ES-I3 (cell line): ENCODE results near the gene SOCS1.

Experiments used
- H3K36me3 ChIP-seq: 2 replicates; pipeline ENCODE4 v1.6.1; 2013; ENCODE audit warnings: mild to moderate bottlenecking, low read length, control low read depth, moderate library complexity; ENCODE audit not compliant: insufficient read depth
- H3K4me1 ChIP-seq: 2 replicates; pipeline ENCODE4 v1.6.1; 2013; ENCODE audit warnings: mild to moderate bottlenecking, control low read depth, low read length; ENCODE audit not compliant: insufficient read depth
- H3K9ac ChIP-seq: 2 replicates; pipeline ENCODE4 v1.6.1; 2013; ENCODE audit warnings: low read depth, mild to moderate bottlenecking, low read length, moderate library complexity
- H3K9me3 ChIP-seq: 2 replicates; pipeline ENCODE4 v1.6.1; 2013; ENCODE audit warnings: mild to moderate bottlenecking, low read length, moderate library complexity; ENCODE audit not compliant: control insufficient read depth, insufficient read depth

SOCS1 gene

DNA sequence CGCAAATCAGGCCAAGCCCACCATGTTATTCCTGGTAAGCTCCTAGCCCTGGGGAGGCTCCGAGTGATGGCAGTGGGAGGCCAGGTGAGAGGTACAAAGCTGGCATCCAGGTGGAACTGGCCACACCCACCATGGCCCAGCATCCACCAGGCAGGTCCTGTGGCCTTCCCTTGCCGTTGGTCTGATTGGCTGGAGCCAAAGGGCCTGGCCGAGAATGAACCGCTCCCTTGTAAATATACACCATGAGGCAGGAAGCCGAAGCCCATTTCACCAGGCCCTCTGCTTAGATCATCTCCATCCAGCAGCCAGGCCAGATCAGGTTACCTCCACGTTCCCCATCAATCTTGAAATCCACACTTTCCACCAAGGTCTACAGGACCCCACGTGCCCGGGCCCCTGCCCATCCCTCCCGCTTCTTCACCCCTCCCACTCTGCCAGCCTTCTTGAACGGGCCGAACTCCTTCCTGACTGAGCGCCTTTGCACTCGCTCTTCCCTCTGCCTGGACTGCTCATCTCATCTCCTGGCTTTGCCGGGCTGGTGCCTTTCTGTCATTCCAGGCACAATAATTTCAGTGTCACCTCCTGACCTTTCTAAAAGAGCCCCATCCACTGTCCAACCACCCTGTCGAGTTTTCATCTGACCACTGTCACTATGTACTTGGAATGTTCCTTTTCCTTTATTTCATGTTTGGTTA lies 5.8 kb downstream of the SOCS1 start:
- no peaks in the 10 kb centered on the region for H3K9me3 ChIP-seq
- peaks cover 11% of the 10 kb centered on the region for H3K4me1 ChIP-seq
- no peak overlapping the region for H3K9ac ChIP-seq
- H3K36me3 ChIP-seq, result peaks cover 11% of the 10 kb centered on the region

DNA sequence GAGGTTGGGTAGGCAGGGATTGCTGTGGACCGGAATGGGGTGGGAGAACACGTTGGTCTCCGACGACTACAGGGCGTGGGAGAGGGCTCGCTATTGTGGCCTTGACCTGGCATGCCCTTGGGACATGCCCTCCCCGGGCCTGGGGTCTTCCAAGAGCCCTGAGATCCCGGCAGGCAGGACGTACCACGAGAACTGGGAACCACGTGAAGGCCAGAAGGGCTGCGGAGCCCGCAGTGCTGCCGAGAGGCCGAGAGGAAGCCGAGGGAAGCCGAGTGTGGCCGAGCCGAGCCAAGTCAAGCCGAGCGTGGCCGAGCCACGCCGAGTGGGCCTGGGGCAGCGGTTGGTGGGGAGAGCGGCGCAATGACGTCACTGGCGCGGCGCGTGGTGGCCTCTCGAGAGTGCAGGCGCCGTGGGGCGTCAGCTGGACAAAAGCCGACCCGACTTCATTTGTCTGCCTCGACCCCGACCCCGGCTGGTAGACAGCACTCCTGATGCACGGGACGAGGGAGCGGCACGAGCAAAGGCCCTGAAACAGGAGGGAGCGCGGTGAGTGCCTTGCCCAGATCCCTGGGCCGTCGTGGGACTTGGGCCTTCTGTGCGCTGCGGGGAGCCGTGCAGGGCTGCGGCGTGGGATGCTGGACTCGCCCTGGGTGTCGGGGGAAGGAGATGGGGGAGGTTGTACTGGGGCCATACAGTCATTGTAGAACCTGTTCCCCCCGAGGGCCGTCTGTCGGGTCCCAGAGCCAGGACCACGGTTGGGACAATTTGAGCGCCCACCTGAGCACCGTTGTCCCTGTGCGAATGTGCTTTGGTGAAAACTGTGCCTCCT lies 6.6 kb downstream of the SOCS1 start:
- Histone ChIP-seq H3K9me3 (no peaks in the 10 kb centered on the region), H3K9ac (no peak overlapping the region), H3K36me3 (peaks cover 5% of the 10 kb centered on the region), H3K4me1 (peaks cover 11% of the 10 kb centered on the region)

DNA sequence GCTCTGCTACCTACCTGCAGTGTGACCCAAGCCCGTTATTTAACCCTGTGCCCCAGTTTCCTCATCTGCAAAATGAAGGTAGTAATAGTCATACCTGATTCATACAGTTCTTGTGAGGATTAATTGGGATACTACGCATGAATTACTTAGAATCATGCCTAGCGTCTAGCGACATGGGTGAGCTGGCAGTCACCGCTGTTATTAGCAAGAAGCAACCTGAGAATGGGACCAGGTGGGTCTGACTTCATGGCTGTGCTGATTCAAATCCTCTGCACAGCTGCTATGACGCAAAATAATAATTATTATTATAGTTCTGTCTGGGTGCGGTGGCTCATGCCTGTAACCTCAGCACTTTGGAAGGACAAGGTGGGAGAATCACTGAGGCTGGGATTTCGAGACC lies 7.9 kb downstream of the SOCS1 start:
- Histone ChIP-seq H3K9ac (no peak overlapping the region), H3K9me3 (no peaks in the 10 kb centered on the region), H3K4me1 (peaks cover under 1% of the 10 kb centered on the region; the same call in 1 of the 2 replicates), H3K36me3 (peaks cover under 1% of the 10 kb centered on the region; the same call in 1 of the 2 replicates)

DNA sequence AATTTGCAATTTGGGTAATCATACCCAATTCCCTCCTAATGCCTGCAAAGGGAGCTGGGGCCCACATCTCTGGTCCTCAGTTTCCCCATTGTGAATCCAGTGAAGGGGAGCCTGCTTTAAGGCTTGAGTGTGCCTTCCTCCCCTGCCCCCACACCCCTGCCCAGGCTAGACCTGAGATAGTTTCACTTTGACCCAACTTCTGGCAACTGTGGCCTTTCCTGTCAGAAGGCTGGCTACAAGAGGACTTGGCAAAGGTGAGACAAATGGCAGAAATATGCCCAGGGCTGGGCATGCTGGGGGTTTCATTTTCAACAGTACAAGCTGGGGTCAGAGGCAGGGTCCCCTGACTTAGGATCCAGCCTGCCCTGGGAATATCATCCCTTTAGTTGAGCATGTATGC lies 10.0 kb downstream of the SOCS1 start:
- H3K9ac ChIP-seq, result no peak overlapping the region
- H3K4me1 ChIP-seq, result no peaks in the 10 kb centered on the region
- no peaks in the 10 kb centered on the region for H3K9me3 ChIP-seq
- no peaks in the 10 kb centered on the region for H3K36me3 ChIP-seq

GRCh38 chr16:11245222-11245737 lies 10.7 kb downstream of the SOCS1 start:
- no peak overlapping the region for H3K9ac ChIP-seq
- H3K36me3 ChIP-seq, result no peaks in the 10 kb centered on the region
- no peaks in the 10 kb centered on the region for H3K9me3 ChIP-seq
- no peaks in the 10 kb centered on the region; the same call in 1 of the 2 replicates for H3K4me1 ChIP-seq

DNA sequence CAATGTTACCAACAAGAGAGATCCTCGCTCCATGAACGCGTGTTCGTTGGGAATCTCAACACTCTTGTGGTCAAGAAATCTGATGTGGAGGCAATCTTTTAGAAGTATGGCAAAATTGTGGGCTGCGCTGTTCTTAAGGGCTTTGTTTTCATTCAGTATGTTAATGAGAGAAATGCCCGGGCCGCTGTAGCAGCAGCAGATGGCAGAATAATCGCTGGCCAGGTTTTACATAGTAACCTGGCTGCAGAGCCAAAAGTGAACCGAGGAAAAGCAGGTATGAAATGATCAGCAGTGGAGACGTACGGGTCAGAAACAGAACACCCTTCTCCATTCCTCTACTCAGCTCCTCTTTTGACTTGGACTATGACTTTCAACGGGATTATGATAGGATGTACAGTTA lies 13.3 kb downstream of the SOCS1 start:
- H3K9me3 ChIP-seq, result no peaks in the 10 kb centered on the region
- no peak overlapping the region for H3K9ac ChIP-seq
- H3K4me1 ChIP-seq, result no peaks in the 10 kb centered on the region; the same call in 1 of the 2 replicates
- no peaks in the 10 kb centered on the region for H3K36me3 ChIP-seq

DNA sequence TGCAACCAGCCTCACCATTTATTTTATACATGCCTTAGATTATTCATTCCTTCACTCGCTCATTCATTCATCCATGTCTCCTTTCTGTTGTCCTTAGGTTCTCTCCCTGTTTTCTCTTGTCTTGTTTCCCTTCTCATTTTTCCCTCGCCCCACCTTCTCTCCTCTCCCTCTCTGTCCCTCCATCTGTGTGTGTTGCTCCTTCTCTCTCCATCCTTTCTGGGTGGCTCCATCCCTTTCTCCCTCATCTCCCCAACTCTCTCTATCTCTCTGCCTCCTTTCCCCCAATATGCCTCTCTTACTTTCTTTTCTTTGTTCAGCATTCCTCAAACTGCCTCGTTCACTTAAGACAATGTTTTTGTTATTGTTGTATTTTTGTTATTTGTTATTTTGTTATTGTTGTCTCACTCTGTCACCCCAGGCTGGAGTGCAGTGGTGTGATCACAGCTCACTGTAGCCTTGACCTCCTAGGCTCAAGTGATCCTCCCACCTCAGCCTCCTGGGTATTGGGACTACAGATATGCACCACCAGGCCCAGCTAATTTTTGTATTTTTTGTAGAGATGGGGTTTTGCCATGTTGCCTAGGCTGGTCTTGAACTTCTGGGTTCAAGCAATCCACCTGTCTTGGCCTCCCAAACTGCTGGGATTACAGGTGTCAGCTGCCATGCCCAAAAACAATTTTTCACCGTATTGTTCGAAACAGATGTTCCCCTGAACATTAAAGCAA lies 14.4 kb downstream of the SOCS1 start:
- no peaks in the 10 kb centered on the region; the same call in 1 of the 2 replicates for H3K4me1 ChIP-seq

DNA sequence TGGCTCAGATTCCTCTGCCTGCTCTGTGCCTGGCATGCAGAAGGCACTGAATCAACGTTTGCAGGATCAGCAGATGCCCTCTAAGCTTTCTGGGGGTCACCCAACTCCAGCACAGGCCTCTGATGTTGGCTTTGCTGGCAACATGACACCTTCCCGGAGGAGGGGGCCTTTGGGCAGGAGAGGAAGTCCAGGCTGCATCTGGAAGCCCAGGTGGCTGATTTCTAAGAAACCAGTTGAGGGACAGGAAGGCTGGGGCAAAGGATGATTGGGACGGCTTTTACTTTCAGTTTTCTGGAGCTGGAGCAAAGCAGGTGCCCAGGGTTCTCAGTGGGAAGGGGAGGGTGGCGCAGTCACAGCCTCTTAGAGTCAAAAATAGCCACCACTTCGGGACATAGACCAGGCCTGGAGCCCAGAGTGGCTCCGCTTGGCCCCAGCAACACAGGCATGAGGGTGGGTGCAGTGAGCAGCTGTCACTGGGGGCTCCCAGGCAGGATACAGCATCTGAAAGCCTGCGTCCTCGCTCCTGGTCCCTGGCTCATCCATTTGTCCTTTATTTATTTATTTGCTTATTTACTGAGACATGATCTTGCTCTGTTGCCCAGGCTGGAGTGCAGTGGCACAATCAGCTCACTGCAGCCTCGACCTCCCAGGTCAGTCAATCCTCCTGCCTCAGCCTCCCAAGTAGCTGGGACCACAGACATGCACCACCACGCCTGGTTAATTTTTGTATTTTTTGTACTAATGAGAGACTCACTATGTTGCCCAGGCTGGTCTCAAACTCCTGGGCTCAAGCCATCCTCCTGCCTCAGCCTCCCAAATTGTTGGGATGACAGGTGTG lies 15.1 kb downstream of the SOCS1 start:
- H3K36me3 ChIP-seq, result no peaks in the 10 kb centered on the region
- H3K9ac ChIP-seq, result no peak overlapping the region
- H3K9me3 ChIP-seq, result no peaks in the 10 kb centered on the region
- H3K4me1 ChIP-seq, result no peaks in the 10 kb centered on the region; the same call in 1 of the 2 replicates

More for the DNA sequence above, 14.4 kb downstream of the SOCS1 start:
- Histone ChIP-seq H3K9ac (no peak overlapping the region), H3K36me3 (no peaks in the 10 kb centered on the region), H3K9me3 (no peaks in the 10 kb centered on the region)

DNA sequence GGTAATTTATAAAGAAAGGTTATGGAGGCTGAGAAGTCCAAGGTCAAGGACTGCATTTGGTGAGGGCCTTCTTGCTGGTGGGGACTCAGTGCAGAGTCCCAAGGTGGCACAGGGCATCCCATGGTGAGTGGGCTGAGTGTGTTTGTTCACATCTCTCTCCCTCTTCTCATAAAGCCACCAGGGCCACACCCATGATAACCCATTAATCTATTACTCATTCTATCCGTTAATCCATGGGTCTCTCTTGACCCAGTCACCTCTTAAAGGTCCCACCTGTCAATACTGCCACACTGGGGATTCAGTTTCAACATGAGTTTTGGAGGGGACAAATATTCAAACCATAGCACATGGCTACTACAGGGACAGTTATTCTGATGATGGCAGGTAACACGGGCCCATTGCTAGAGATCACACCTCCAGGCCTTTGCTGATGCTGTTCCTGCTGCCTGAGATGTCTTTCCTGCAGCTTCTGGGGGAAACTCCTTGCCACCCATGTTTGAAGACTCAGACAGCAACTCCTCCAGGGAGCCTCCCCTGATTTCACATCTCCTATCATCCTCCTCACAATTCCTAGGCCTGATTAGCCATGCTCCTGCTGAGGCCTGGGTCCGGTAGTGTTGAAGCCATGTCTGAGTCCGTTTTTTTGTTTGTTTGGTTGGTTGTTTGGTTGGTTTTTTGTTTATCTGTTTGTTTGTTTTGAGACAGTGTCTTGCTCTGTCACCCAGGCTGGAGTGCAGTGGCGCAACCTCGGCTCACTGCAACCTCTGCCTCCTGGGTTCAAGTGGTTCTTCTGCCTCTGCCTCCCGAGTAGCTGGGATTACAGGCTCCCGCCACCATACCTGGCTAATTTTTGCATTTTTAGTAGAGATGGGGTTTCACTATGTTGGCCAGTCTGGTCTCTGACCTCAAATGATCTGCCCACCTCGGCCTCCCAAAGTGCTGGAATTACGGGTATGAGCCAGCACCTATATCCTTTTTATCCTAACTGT lies 16.1 kb downstream of the SOCS1 start:
- Histone ChIP-seq H3K9ac (no peak overlapping the region), H3K9me3 (no peaks in the 10 kb centered on the region), H3K36me3 (no peaks in the 10 kb centered on the region), H3K4me1 (no peaks in the 10 kb centered on the region; the same call in 1 of the 2 replicates)

DNA sequence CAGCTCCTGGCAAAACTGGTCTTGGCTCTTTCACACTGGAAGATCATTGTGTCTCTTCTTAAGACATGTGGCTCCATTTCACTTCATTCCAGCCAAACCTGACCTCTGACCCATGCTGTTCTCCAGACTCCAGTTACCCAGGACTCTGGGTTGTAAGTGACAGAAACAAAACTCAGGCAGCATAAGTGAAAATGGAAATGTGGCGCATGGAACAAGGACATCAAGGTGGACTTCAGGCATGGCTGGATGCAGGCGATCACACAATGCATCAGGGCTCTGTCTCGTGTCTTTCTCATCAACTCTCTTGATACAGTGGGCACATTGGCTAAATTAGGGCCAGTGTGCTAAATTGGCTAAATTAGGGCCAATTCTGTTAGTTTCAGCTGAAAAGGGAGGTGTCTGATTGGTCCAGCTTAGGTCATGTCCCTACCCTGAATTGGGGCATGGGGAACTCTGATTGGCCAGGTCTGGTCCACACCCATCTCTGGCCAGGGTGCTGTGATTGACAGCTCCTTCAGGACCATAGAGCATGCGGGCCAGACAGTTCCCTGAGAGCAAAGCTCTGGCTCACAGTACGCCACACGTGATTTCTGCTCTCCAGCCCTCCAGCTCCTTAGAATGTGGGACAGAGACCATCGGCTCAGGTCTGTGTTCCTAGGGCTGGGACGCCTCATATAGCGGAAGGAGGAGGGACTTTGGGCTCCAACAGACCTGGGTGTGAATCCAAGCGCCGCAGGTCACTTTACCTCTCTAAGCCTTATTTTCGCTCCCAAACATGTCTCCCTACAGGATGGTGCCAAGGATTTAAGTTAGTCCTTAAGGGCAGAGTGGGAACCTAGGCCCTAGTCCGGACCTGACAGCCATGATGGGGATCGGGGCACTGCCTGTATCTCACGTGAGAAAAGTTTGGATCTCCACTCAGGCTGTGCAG lies 17.5 kb downstream of the SOCS1 start:
- H3K9ac ChIP-seq, result no peak overlapping the region
- no peaks in the 10 kb centered on the region; the same call in 1 of the 2 replicates for H3K4me1 ChIP-seq
- no peaks in the 10 kb centered on the region for H3K36me3 ChIP-seq
- no peaks in the 10 kb centered on the region for H3K9me3 ChIP-seq

GRCh38 chr16:11236461-11237254 lies 19.3 kb downstream of the SOCS1 start:
- no peaks in the 10 kb centered on the region for H3K9me3 ChIP-seq
- H3K36me3 ChIP-seq, result no peaks in the 10 kb centered on the region
- H3K9ac ChIP-seq, result no peak overlapping the region
- peaks cover 4% of the 10 kb centered on the region; the same call in 1 of the 2 replicates for H3K4me1 ChIP-seq
